ENCODE results near the gene RND2.
"Not testable (repeated sequence)": the region's sequence is repeated elsewhere in the genome, so short reads cannot be mapped to it uniquely, and the experiment has no call there.

Gene RND2

GRCh38 chr17:43027091-43028032 is 2.3 kb downstream of the RND2 start:
- no peak for DNase-seq

GRCh38 chr17:43028221-43028861 is 3.3 kb downstream of the RND2 start:
- DNase-seq: no peak

DNA sequence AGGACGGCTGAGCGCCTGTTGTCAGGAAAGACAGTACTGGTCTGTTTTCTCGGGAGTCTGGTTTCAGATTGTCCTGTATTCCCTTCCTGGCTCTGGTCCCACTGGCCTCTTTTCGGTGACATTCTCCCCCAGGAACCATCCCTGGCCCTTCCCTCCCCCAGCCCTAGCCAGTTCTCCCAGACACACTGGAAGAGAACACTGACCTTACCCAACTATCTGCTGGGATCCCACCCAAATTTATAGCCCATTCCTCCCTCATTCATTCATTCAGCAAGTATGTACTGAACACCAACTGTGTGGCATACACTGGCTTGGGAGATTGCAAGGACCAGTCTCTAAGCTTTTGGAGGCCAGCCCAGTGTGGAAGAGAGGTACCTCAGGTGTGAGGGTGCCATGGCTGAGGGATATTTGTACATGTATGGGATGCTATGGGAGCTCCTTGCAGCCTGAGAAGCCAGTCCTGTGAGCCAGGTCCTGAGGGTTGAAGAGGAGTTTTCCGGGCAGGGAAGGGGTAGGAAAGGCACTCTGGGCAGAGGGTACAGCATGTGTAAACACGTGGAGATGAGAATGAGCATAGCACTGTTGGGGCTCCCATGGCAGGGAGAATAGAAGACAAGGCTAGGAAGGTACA is 5.2 kb downstream of the RND2 start:
- no peak for DNase-seq

GRCh38 chr17:43031666-43032065 is 6.6 kb downstream of the RND2 start:
- no peak for DNase-seq

GRCh38 chr17:43033948-43034881 is 9.2 kb downstream of the RND2 start:
- no peak for DNase-seq

- no peak for DNase-seq
Observed at GRCh38 chr17:43034894-43035293, 9.9 kb downstream of the RND2 start.

DNA sequence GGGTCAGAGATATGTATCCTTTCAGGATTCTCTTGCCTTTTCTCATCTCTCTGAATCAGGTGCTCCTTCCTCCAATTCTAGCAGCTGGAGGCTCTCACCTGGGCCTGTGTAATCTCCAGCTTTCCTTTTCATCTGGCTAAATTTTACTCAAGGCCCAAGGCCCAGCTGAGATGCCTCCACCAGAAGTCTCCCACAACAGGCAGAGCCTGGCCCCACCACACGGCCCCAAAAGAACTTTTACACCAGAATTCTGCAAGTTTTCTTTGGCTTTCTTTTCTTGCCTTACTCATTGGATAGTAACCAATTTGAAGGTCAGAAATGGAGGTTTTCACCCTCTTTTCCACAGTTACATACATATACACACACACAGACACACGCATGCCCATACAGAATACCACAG is 14.6 kb downstream of the RND2 start:
- DNase-seq: no peak

DNA sequence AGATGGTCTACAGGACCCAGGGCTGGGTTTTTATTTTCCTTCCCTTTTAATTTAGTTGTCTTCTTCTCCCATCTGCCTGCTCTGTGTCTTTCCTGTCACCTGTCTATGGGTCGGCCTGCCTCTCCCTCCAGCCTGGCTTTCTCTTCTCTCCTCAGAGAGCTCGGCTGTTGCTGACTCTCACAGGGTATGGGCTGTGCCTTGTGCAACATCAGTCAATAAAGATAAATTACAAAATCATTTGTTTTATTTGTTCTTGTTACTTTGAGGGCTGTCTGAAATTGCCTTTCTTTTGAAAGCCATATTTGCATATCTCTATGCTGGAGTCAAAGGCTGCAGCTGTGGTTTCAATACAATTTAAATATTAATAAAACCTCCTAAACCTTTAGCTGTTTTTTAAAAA is 15.6 kb downstream of the RND2 start:
- no peak for DNase-seq

DNA sequence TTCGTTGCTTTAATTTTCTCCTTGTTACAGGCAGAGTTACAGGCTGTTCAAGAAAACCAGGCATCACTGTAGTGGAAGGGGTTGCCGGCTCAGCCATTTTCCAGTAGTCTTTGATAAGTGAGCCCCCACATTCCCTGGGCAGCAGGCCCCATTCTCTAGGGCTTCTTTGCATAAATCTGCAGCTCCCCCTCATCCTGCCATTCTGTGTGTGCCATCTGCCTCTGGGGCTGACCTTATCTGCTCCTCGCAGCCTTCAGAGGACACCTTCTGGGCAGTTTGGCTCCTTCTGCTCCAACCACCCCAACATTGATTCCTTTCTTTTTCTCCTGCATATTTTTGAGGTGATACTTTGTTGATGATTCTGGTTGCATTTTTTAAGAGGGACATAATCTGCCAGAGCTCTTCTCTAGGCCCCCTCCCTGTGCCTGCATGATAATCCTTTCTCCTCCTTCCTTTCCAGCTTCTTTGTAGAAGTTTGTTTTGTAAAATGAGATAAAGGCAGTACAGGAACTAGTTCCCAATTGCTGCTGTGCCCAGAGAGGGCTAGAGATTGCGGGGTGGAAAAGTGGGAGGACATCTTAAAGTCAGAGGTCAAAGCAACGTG is 17.1 kb downstream of the RND2 start:
- no peak for DNase-seq

DNA sequence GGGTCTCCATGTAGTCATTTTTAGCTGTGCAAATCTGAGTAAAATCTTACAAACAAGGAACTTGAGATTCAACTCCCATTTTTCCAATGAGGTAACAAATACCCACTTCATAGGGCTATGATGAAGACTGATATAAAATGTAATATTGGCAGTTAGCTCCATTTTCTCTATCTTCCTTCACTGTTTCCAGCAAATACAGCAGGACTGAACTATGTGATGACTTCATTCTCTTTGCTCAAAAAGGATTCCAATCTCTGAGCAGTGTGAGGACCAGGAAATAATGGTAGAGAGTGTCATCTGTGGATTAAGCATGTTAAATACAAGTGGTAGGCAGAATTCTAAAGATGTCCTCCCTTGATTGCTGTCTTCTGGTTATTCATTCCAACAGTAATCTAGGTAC is 18.3 kb downstream of the RND2 start:
- DNase-seq: no peak

DNA sequence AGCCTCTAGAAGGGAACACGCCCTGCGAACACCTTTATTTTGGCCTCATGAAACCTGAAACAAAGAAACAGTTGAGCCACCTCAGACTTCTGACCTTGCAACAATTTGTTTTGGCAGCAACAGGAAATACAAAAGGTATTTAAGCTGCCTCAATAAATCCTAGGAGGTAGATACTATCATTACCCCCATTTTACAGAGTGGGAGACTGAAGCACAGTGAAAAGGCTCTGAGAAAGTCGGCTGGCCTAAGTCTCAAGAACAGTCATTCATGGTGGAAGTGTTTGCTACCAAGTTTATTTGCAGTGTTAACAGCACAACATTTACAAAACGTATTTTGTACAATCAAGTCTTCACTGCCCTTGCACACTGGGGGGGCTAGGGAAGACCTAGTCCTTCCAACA is 19.0 kb downstream of the RND2 start:
- DNase-seq: no peak

GRCh38 chr17:43051969-43052368 is 26.9 kb downstream of the RND2 start:
- DNase-seq: no peak

DNA sequence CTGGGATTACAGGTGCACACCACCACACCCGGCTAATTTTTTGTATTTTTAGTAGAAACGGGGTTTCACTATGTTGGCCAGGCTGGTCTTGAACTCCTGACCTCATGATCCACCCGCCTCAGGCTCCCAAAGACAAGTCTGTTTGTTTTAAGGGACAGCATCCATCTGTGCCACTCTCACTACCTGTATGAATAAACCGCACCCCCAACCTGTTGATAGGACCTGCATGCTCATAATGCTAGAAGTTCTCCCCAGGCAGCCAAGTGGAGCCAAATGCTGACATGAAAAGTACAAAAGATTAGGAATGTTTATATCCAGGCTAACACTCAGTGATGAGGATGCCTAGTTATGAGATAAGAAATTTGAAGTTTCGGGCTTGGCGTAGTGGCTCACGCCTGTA is 28.0 kb downstream of the RND2 start:
- DNase-seq: not testable (repeated sequence)

DNA sequence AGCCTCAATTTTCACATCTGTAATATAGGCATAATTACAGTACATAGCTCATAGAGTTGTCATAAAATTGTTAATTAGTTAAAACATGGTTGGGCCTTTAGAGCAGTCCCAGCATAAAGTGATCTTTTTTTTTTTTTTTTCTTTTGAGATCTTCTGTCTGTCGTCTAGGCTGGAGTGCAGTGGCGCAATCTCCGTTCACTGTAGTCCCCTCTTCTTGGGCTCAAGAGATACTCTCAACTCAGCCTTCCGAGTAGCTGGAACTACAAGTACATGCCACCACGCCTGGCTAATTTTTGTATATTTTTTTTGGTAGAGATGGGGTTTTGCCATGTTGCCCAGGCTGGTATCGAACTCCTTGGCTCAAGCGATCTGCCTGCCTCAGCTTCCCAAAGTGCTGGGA is 31.0 kb downstream of the RND2 start:
- DNase-seq: no peak

DNA sequence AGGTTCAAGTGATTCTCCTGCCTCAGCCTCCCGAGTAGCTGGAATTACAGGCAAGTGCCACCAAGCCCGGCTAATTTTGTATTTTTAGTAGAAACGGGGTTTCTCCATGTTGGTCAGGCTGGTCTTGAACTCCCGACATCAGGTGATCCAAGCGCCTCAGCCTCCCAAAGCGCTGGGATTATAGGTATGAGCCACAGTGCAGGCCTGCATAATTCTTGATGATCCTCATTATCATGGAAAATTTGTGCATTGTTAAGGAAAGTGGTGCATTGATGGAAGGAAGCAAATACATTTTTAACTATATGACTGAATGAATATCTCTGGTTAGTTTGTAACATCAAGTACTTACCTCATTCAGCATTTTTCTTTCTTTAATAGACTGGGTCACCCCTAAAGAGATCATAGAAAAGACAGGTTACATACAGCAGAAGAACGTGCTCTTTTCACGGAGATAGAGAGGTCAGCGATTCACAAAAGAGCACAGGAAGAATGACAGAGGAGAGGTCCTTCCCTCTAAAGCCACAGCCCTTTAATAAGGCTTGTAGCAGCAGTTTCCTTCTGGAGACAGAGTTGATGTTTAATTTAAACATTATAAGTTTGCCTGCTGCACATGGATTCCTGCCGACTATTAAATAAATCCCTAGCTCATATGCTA is 38.1 kb downstream of the RND2 start:
- no peak for DNase-seq

- no peak for DNase-seq
Observed at GRCh38 chr17:43068570-43069367, 43.7 kb downstream of the RND2 start.

- no peak for DNase-seq
Observed at GRCh38 chr17:43069368-43069898, 44.4 kb downstream of the RND2 start.

DNA sequence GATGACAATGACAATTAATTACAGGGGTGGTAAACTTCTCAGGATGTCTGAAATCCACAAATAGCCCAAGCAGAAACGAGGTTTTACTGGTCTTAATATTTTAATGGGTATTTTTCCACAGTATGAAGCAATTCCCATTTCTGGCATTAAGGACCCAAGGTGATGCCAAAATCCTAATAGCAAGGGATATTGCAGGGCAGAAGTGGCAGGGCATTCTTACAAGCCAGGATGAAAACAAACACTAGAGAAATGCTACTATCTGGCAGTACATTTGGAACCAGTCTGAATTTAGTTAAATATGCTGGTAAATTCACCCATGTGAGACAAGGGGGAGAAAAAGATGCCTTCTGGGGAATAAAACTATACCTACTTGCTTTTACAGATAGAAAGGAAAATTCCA is 45.2 kb downstream of the RND2 start:
- DNase-seq: no peak

DNA sequence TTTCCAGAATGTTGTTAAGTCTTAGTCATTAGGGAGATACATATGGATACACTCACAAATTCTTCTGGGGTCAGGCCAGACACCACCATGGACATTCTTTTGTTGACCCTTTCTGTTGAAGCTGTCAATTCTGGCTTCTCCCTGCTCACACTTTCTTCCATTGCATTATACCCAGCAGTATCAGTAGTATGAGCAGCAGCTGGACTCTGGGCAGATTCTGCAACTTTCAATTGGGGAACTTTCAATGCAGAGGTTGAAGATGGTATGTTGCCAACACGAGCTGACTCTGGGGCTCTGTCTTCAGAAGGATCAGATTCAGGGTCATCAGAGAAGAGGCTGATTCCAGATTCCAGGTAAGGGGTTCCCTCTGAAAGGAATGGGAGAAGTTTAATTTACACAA is 45.8 kb downstream of the RND2 start:
- DNase-seq: no peak

DNA sequence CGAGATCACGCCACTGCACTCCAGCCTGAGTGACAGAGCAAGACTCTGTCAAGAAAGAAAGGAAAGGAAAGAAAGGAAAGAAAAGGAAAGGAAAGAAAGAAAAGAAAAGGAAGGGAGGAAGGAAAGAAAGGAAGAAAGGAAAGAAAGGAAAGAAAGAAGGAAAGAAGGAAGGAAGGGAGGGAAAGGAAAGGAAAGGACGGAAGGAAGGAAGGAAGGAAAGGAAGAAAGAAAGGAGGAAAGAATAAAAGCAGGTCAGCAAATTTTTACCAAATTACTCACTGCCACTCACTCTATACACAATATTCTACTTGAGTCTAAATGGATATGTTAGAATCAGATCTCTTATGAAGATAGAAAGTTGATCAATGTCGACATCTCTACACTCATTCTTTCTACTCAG is 49.8 kb downstream of the RND2 start:
- DNase-seq: no peak

Data from CD4-positive, alpha-beta T cell treated with Interleukin-17A for 4 hours (primary cell).